Bronchial epithelial cell (primary cell): ENCODE data around the gene ZNF837. TPM values are rescaled to one million over a fixed set of nuclear protein-coding genes. Genes with fewer than 3 reads are reported as not detected.

Source experiments
- DNase-seq: peaks from one replicate; pipeline ENCODE4 v3.0.0-alpha.2; 2010; ENCODE audit warnings: low read depth
- FAIRE-seq: peaks from 2 replicates; lab custom pipeline; 2011; peaks lifted over from hg19 to GRCh38; lab: Jason Lieb, UNC
- H3K27me3 ChIP-seq: 2 replicates; pipeline ENCODE4 v1.5.1; 2011; ENCODE audit warnings: low read length; ENCODE audit not compliant: control insufficient read depth, insufficient read depth
- H3K36me3 ChIP-seq: 2 replicates; pipeline ENCODE4 v1.5.1; 2011; ENCODE audit warnings: low read length; ENCODE audit not compliant: control insufficient read depth, insufficient read depth
- H3K4me3 ChIP-seq: 2 replicates; pipeline ENCODE4 v1.5.1; 2011; ENCODE audit warnings: mild to moderate bottlenecking, low read depth, low read length, control low read depth
- CTCF ChIP-seq: IDR thresholded peaks from 2 replicates; pipeline ENCODE4 v1.5.1; 2011; ENCODE audit warnings: mild to moderate bottlenecking, moderate library complexity, low read length, control low read depth, inconsistent platforms; ENCODE audit not compliant: insufficient read depth, severe bottlenecking
- total RNA-seq: library from RNA; depleted of rRNA; stranded (reverse); fragments of >200 nt; gene quantifications from 2 replicates; pipeline ENCODE4 v1.2.1, GENCODE V29; 2014

The ZNF837 gene
- 2.4 and 2.6 TPM in 2 replicates for total RNA-seq

- FAIRE-seq (peak; percentile 92), DNase-seq (peak; percentile 100)
- TF ChIP-seq CTCF = no peak
- Histone ChIP-seq H3K4me3 (peak within 1 kb of the TSS; percentile 51), H3K36me3 (no peaks in the 10 kb centered on the region), H3K27me3 (no peaks in the 10 kb centered on the region)
Measured at GRCh38 chr19:58380662-58381459, at the start of gene ZNF837. Gene ZNF837, minus strand, starts transcription at chr19:58381030. Its CDS starts 11,698 bp downstream, at chr19:58369332.

GRCh38 chr19:58429745-58430144, 48.9 kb upstream of the ZNF837 start:
- no peaks in the 10 kb centered on the region for H3K27me3 ChIP-seq
- no peak overlapping the region for H3K4me3 ChIP-seq
- no peak for TF ChIP-seq CTCF
- FAIRE-seq (no peak), DNase-seq (peak; percentile 64)
- peaks cover 9% of the 10 kb centered on the region for H3K36me3 ChIP-seq

- DNase-seq = peak; percentile 99
- Histone ChIP-seq H3K36me3 (peaks cover 1% of the 10 kb centered on the region), H3K4me3 (no peak overlapping the region), H3K27me3 (no peaks in the 10 kb centered on the region)
- TF ChIP-seq CTCF = no peak
- FAIRE-seq = no peak
Measured at GRCh38 chr19:58428617-58429016, 47.8 kb upstream of the ZNF837 start.

- Histone ChIP-seq H3K27me3 (no peaks in the 10 kb centered on the region), H3K4me3 (no peak overlapping the region), H3K36me3 (peaks cover 14% of the 10 kb centered on the region)
- DNase-seq (no peak), FAIRE-seq (no peak)
- TF ChIP-seq CTCF = no peak
Measured at GRCh38 chr19:58417071-58417470, 36.2 kb upstream of the ZNF837 start.

- DNase-seq (no peak), FAIRE-seq (no peak)
- Histone ChIP-seq H3K27me3 (no peaks in the 10 kb centered on the region), H3K36me3 (peaks cover 14% of the 10 kb centered on the region), H3K4me3 (no peak overlapping the region)
- TF ChIP-seq CTCF = no peak
Measured at GRCh38 chr19:58416604-58417003, 35.8 kb upstream of the ZNF837 start.
